Sigmoid colon (tissue), 7 donors: ENCODE results near the gene GUCY1B1. TPM values are rescaled to one million over a fixed set of nuclear protein-coding genes. Genes with fewer than 3 reads are reported as not detected.
A peak's percentile ranks its signal among the peaks of the same experiment; 100 is the strongest.

Source experiments
- DNase-seq: peaks from one replicate; pipeline ENCODE4 v3.0.0-alpha.2; 2019
- H3K27ac ChIP-seq, 4 donors: fragments of 200-600 bp; sonication (generic); one replicate each; pipeline ENCODE4 v1.5.1; 2016 to 2019; ENCODE audit warnings: mild to moderate bottlenecking in 1 of 4
- H3K27me3 ChIP-seq, 3 donors: fragments of 200-600 bp; sonication (generic); one replicate each; pipeline ENCODE4 v1.5.1; 2019; ENCODE audit warnings: mild to moderate bottlenecking in 1 of 3
- H3K36me3 ChIP-seq, 4 donors: fragments of 200-600 bp; sonication (generic); one replicate each; pipeline ENCODE4 v1.5.1; 2016 to 2019
- H3K4me1 ChIP-seq, 4 donors: fragments of 200-600 bp; sonication (generic); one replicate each; pipeline ENCODE4 v1.5.1; 2017 to 2019
- H3K4me3 ChIP-seq, 4 donors: fragments of 200-600 bp; sonication (generic); one replicate each; pipeline ENCODE4 v1.5.1; 2017 to 2019; ENCODE audit warnings: mild to moderate bottlenecking in 2 of 4, moderate library complexity in 1 of 4
- H3K9me3 ChIP-seq, 4 donors: fragments of 200-600 bp in 3 of 4; sonication (generic) in 3 of 4; one replicate each; pipeline versions ENCODE4 v1.5.1 to v1.6.1; 2013 to 2019
- CTCF ChIP-seq, 4 experiments: fragments of 450-650 bp in 3 of 4; fragments of 200-600 bp in 1 of 4; IDR thresholded peaks; one replicate each; pipeline ENCODE4 v1.5.1; 2016 to 2019; ENCODE audit warnings: antibody characterized with exemption in 4 of 4, mild to moderate bottlenecking in 3 of 4, moderate library complexity in 2 of 4
- EP300 ChIP-seq, 4 donors: sonication (generic); formaldehyde crosslinking; IDR thresholded peaks; one replicate each; pipeline ENCODE4 v1.6.1; 2017; ENCODE audit warnings: antibody characterized with exemption in 4 of 4
- POLR2A ChIP-seq, 2 donors: fragments of 450-650 bp; IDR thresholded peaks; one replicate each; pipeline ENCODE4 v1.6.1; 2016; ENCODE audit warnings: antibody characterized with exemption in 2 of 2, mild to moderate bottlenecking in 2 of 2, moderate library complexity in 2 of 2
- POLR2AphosphoS5 ChIP-seq, 4 donors: sonication (generic); formaldehyde crosslinking; IDR thresholded peaks; one replicate each; pipeline ENCODE4 v1.6.1; 2017; ENCODE audit warnings: antibody characterized with exemption in 4 of 4
- WGBS, 2 donors: extraction: QIAGEN DNeasy Blood & Tissue Kit; methylation state at CpG; one replicate each; pipeline ENCODE4 v1.1.7; 2013; 5-methylcytosine and 5-hydroxymethylcytosine counted together
- intact Hi-C: fragments of 100-400 bp; cut with DNase I; formaldehyde crosslinking; loops from one replicate; pipeline ENCODE4 v1.15.1; 2023
- polyA plus RNA-seq, 3 donors: library from polyadenylated mRNA; stranded (reverse); fragments of 200-250 nt; gene quantifications; one replicate each; pipeline ENCODE4 v1.2.3, GENCODE V29; 2013
- total RNA-seq, 4 donors: library from RNA; depleted of rRNA; stranded (reverse); fragments of >200 nt; gene quantifications; one replicate each; pipeline ENCODE4 v1.1.0, GENCODE V29; 2016
- donor health status: healthy with polysubstance abuse.
- donor health status: Bipolar disorder and iron deficiency.
- donor health status: healthy.

GUCY1B1 gene
- total and polyA plus RNA-seq, 7 donors: 0.92 to 115 (median 45.1) TPM

GRCh38 chr4:155762334-155762733, 3.5 kb downstream of the GUCY1B1 start:
- TF ChIP-seq POLR2AphosphoS5 (IDR thresholded peaks at IDR 0.05): peak in 1 of 4 donors; percentile 28
- no peak for TF ChIP-seq EP300 (IDR thresholded peaks at IDR 0.05)
- intact Hi-C loops: loop anchor here (5.0 kb wide), 1 partner anchor 190 kb away; the partner anchor contains the start of gene CTSO
- Histone ChIP-seq H3K4me3 (no peak overlapping the region), H3K27ac (peak overlapping the region; percentile 14 to 97 (median 78)), H3K36me3 (no peaks in the 10 kb centered on the region), H3K27me3 (no peaks in the 10 kb centered on the region), H3K4me1 (peaks cover 0 to 72% (median 48%) of the 10 kb centered on the region in 4 donors), H3K9me3 (no peaks in the 10 kb centered on the region)
- no peak for DNase-seq

- TF ChIP-seq POLR2AphosphoS5 (IDR thresholded peaks at IDR 0.05) (no peak), CTCF (IDR thresholded peaks at IDR 0.05) (no peak), EP300 (IDR thresholded peaks at IDR 0.05) (no peak), POLR2A (IDR thresholded peaks at IDR 0.05) (no peak)
- H3K36me3 ChIP-seq: no peaks in the 10 kb centered on the region
- intact Hi-C loops: loop anchor here (5.0 kb wide), 1 partner anchor 189 kb away; the partner anchor contains the start of gene CTSO
- H3K9me3 ChIP-seq: no peaks in the 10 kb centered on the region
- H3K27ac ChIP-seq: peak overlapping the region in 1 of 4 donors; percentile 96
- no peak for DNase-seq
- peaks cover 0 to 69% (median 48%) of the 10 kb centered on the region in 4 donors for H3K4me1 ChIP-seq
- no peak overlapping the region for H3K4me3 ChIP-seq
- H3K27me3 ChIP-seq: no peaks in the 10 kb centered on the region
- 89 to 90% methylated on average over 2 of the region's 2 CpGs for WGBS, 2 donors
These were observed 4.7 kb downstream of the GUCY1B1 start for GRCh38 chr4:155763551-155763950.

- peaks cover 0 to 74% (median 52%) of the 10 kb centered on the region in 4 donors for H3K4me1 ChIP-seq
- WGBS, 2 donors: 61 to 64% methylated on average over 3 of the region's 3 CpGs
- DNase-seq: no peak
- no peak for TF ChIP-seq POLR2AphosphoS5 (IDR thresholded peaks at IDR 0.05)
- TF ChIP-seq EP300 (IDR thresholded peaks at IDR 0.05): no peak
- no peaks in the 10 kb centered on the region for H3K9me3 ChIP-seq
- H3K27me3 ChIP-seq: no peaks in the 10 kb centered on the region
- H3K4me3 ChIP-seq: no peak overlapping the region
- intact Hi-C loops: no loop called here
- H3K36me3 ChIP-seq: no peaks in the 10 kb centered on the region
- H3K27ac ChIP-seq: peak overlapping the region in 3 of 4 donors; percentile 11 to 42 (median 22)
These were observed 6.3 kb downstream of the GUCY1B1 start for GRCh38 chr4:155765149-155765548.

GRCh38 chr4:155766622-155767021, 7.8 kb downstream of the GUCY1B1 start:
- H3K27me3 ChIP-seq: no peaks in the 10 kb centered on the region
- H3K9me3 ChIP-seq: no peaks in the 10 kb centered on the region
- TF ChIP-seq POLR2AphosphoS5 (IDR thresholded peaks at IDR 0.05) (no peak), EP300 (IDR thresholded peaks at IDR 0.05) (no peak), CTCF (IDR thresholded peaks at IDR 0.05) (no peak)
- H3K4me1 ChIP-seq: peaks cover 0 to 63% (median 46%) of the 10 kb centered on the region in 4 donors
- H3K27ac ChIP-seq: peak overlapping the region in 1 of 4 donors; percentile 8
- intact Hi-C loops: no loop called here
- no peaks in the 10 kb centered on the region for H3K36me3 ChIP-seq
- no peak overlapping the region for H3K4me3 ChIP-seq
- no peak for DNase-seq
- WGBS, 2 donors: 82 to 91% methylated on average over 2 of the region's 2 CpGs

GRCh38 chr4:155768370-155768769, 9.5 kb downstream of the GUCY1B1 start:
- H3K4me3 ChIP-seq: no peak overlapping the region
- H3K9me3 ChIP-seq: no peaks in the 10 kb centered on the region
- H3K27me3 ChIP-seq: no peaks in the 10 kb centered on the region
- H3K4me1 ChIP-seq: peaks cover 0 to 61% (median 45%) of the 10 kb centered on the region in 4 donors
- no peak for DNase-seq
- no peak for TF ChIP-seq EP300 (IDR thresholded peaks at IDR 0.05)
- no peak for TF ChIP-seq POLR2A (IDR thresholded peaks at IDR 0.05)
- no peak for TF ChIP-seq POLR2AphosphoS5 (IDR thresholded peaks at IDR 0.05)
- no peak for TF ChIP-seq CTCF (IDR thresholded peaks at IDR 0.05)
- peak overlapping the region in 1 of 4 donors; percentile 29 for H3K27ac ChIP-seq
- intact Hi-C loops: no loop called here
- no peaks in the 10 kb centered on the region for H3K36me3 ChIP-seq

GRCh38 chr4:155769090-155769489, 10.3 kb downstream of the GUCY1B1 start:
- H3K36me3 ChIP-seq: no peaks in the 10 kb centered on the region
- no peak for DNase-seq
- H3K9me3 ChIP-seq: no peaks in the 10 kb centered on the region
- H3K4me3 ChIP-seq: no peak overlapping the region
- peak overlapping the region in 2 of 4 donors; percentile 29 to 30 for H3K27ac ChIP-seq
- H3K4me1 ChIP-seq: peaks cover 0 to 62% (median 47%) of the 10 kb centered on the region in 4 donors
- WGBS, 2 donors: 18 to 56% methylated on average over 2 of the region's 2 CpGs
- no peaks in the 10 kb centered on the region for H3K27me3 ChIP-seq
- TF ChIP-seq POLR2A (IDR thresholded peaks at IDR 0.05): no peak
- no peak for TF ChIP-seq CTCF (IDR thresholded peaks at IDR 0.05)
- no peak for TF ChIP-seq EP300 (IDR thresholded peaks at IDR 0.05)
- no peak for TF ChIP-seq POLR2AphosphoS5 (IDR thresholded peaks at IDR 0.05)
- intact Hi-C loops: no loop called here
